SIG-M5 (cell line): ENCODE measurements around the gene AKIRIN2.
"Not testable (repeated sequence)": the region's sequence is repeated elsewhere in the genome, so short reads cannot be mapped to it uniquely, and the experiment has no call there.

Source experiments
- DNase-seq: peaks from one replicate; lab custom pipeline; 2025; lab: John Stamatoyannopoulos, UW

Gene AKIRIN2

GRCh38 chr6:87718662-87719433, 16.8 kb upstream of the AKIRIN2 start:
- no peak for DNase-seq

GRCh38 chr6:87716928-87717614, 15.0 kb upstream of the AKIRIN2 start:
- DNase-seq = no peak

GRCh38 chr6:87714093-87714842, 12.2 kb upstream of the AKIRIN2 start:
- DNase-seq = no peak

GRCh38 chr6:87712713-87713112, 10.7 kb upstream of the AKIRIN2 start:
- not testable (repeated sequence) for DNase-seq

- peak; percentile 46 for DNase-seq
These were observed 8.1 kb upstream of the AKIRIN2 start for GRCh38 chr6:87710090-87710489.

- DNase-seq = not testable (repeated sequence)
These were observed 6.8 kb upstream of the AKIRIN2 start for GRCh38 chr6:87708581-87709427.

GRCh38 chr6:87706187-87706966, 4.3 kb upstream of the AKIRIN2 start:
- DNase-seq = no peak

GRCh38 chr6:87705070-87705691, 3.1 kb upstream of the AKIRIN2 start:
- DNase-seq = no peak

GRCh38 chr6:87703039-87703438, 1.0 kb upstream of the AKIRIN2 start:
- not testable (repeated sequence) for DNase-seq

- no peak for DNase-seq
These were observed 534 bp upstream of the AKIRIN2 start for GRCh38 chr6:87702589-87702945.

- no peak for DNase-seq
These were observed 723 bp downstream of the AKIRIN2 start for GRCh38 chr6:87701344-87701675.

- no peak for DNase-seq
These were observed 1.4 kb downstream of the AKIRIN2 start for GRCh38 chr6:87700397-87701343.

- no peak for DNase-seq
These were observed 2.5 kb downstream of the AKIRIN2 start for GRCh38 chr6:87699576-87699975.

GRCh38 chr6:87698547-87699006, 3.5 kb downstream of the AKIRIN2 start:
- peak; percentile 55 for DNase-seq

- no peak for DNase-seq
These were observed 4.2 kb downstream of the AKIRIN2 start for GRCh38 chr6:87697581-87698546.

GRCh38 chr6:87696817-87697216, 5.2 kb downstream of the AKIRIN2 start:
- not testable (repeated sequence) for DNase-seq

- DNase-seq = no peak
These were observed 9.9 kb downstream of the AKIRIN2 start for GRCh38 chr6:87692086-87692485.

- DNase-seq = no peak
These were observed 11.6 kb downstream of the AKIRIN2 start for GRCh38 chr6:87690441-87690840.
